ENCODE results near the gene CCDC102A. TPM values are rescaled to one million over a fixed set of nuclear protein-coding genes. Genes with fewer than 3 reads are reported as not detected.

The CCDC102A gene
- total and polyA plus RNA-seq, 9 of the 15 experiments (the other 6 are each of a cell fraction or from before 2014, with no cell fraction given), result 0.03 to 4.9 (median 1.4) TPM

- H2AFZ ChIP-seq (ENCODE audit: low read depth, low read length), result no peak overlapping the region
- no TSS peak for BruUV-seq (replicated peaks)
- in situ Hi-C loops (cut with MboI) (no loop called here), intact Hi-C loops (cut with micrococcal nuclease) (no loop called here)
- no peak overlapping the region for H3K4me2 ChIP-seq (ENCODE audit: insufficient read depth, low read length)
- no peak for DNase-seq (ENCODE audit: extremely low read depth in 1 of 4, low spot score in 3 of 4)
- CTCF ChIA-PET (ENCODE audit: low intra/inter-chr PET ratio), result no interaction called here
- peaks cover 3% of the 10 kb centered on the region for H3K9me1 ChIP-seq (ENCODE audit: control insufficient read depth, insufficient read depth, low read length)
- POLR2A ChIA-PET, result interaction anchor here (0.7 to 0.8 kb wide), 2 partner anchors 11 to 170 kb away, joined by 3 read pairs; no protein-coding TSS in a partner anchor
- no peak overlapping the region for H3K27ac ChIP-seq (ENCODE audit: extremely low read depth, low read depth, low read length)
- H3K79me2 ChIP-seq (ENCODE audit: control insufficient read depth, insufficient read depth, low read length), result peaks cover 20% of the 10 kb centered on the region
- FAIRE-seq, result no peak
- H3K9me3 ChIP-seq (replicated peaks; ENCODE audit: control insufficient read depth, insufficient read depth, low read depth, low read length), result no peaks in the 10 kb centered on the region
- no peak for TF ChIP-seq MEF2A (IDR thresholded peaks at IDR 0.05; ENCODE audit: control insufficient read depth, low read depth, low read length)
- TF ChIP-seq, protein P1, sequence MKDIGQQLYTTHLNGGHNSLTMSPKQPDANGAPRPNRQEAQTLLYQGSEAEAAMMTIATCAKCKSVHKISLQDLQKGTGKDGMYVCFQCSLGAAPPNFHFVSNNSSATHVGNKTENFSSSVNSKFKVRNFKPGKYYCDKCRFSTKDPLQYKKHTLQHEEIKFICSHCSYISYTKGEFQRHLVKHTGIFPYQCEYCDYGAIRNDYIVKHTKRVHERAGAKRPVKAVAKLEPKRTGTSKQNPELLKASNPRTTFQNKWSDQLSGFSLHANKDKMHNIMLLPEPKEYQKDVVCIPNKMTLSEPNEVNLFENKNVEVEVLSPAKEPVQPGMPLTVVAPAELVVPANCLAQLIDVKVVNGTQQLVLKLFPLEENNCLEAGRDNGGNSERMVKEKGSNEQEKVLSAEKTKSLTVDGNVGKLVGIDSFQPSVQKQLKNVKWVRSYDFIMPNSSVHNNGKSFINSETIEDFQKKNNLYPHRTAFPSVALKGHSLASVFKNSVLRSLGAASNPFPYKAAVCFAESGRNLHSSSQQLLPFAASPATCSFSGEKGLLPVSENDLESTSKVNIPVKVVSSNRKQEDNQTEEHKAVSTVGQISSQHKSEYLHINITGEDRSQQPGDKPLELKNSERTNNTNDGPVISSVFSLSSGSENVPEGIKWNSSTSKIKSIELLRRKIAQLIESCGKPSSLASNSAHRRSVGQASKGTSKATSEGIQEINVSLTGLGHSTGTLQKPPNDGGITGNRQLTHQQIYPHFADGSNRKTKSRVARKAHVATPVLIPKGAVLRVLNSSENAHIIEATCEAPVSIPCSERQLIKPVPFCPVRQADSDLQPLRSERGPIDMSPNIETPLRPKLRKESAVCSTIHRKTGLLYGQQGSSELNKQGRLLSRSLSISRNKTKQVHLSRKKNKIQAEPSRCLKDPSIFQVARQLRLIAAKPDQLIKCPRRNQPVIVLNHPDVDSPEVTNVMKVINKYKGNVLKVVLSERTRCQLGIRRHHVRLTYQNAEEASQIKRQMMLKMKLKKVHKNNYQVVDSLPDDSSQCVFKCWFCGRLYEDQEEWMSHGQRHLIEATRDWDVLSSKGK (CRISPR knock-in tag; IDR thresholded peaks at IDR 0.05), result no peak
- no peak for TF ChIP-seq ZNF444 (CRISPR knock-in tag; IDR thresholded peaks at IDR 0.05)
- no peak for TF ChIP-seq TEAD1 (CRISPR knock-in tag; IDR thresholded peaks at IDR 0.05)
- TF ChIP-seq ETV6 (IDR thresholded peaks at IDR 0.05; ENCODE audit: borderline replicate concordance in 1 of 2, low read depth in 2 of 2, low read length in 1 of 2), result no peak
- no peak for TF ChIP-seq ETV6 (CRISPR knock-in tag; IDR thresholded peaks at IDR 0.05; ENCODE audit: borderline replicate concordance)
- 91% methylated on average over 2 of the region's 2 CpGs for WGBS (ENCODE audit: insufficient coverage, low coverage, missing lambda C conversion rate)
- no peak overlapping the region for H3K9ac ChIP-seq (ENCODE audit: insufficient read depth in 1 of 2, low read depth in 2 of 2, low read length in 2 of 2)
- no peak for ATAC-seq
- peaks cover 95% of the 10 kb centered on the region for H3K36me3 ChIP-seq (ENCODE audit: control insufficient read depth, insufficient read depth, low read length)
- peaks cover 0 to 2% of the 10 kb centered on the region in 2 experiments; a peak in 3 of 5 replicates for H3K4me1 ChIP-seq (replicated peaks in 1 of 2; ENCODE audit: control insufficient read depth in 2 of 2, insufficient read depth in 2 of 2, low read length in 2 of 2)
- 0 out of 2 replicates have a peak, but pooled peaks cover 4% of the 10 kb centered on the region for H4K20me1 ChIP-seq (replicated peaks; ENCODE audit: control insufficient read depth, insufficient read depth, low read length)
- no peaks in the 10 kb centered on the region for H3K27me3 ChIP-seq (ENCODE audit: control insufficient read depth in 2 of 2, insufficient read depth in 2 of 2, low read length in 2 of 2)
- H3K4me3 ChIP-seq, result no peak overlapping the region
These were observed 68.0 kb downstream of the CCDC102A start for GRCh38 chr16:57468346-57468745.

All from K562 (cell line).